IPS-20b (cell line): ENCODE measurements around the gene A4GALT.
"Not testable (repeated sequence)": the region's sequence is repeated elsewhere in the genome, so short reads cannot be mapped to it uniquely, and the experiment has no call there.

Source experiments
- H3K27ac ChIP-seq: one replicate; pipeline ENCODE4 v1.5.1; 2013; ENCODE audit warnings: low read length
- H3K27me3 ChIP-seq: 2 replicates; pipeline ENCODE4 v1.6.1; 2013; ENCODE audit warnings: mild to moderate bottlenecking, low read length, inconsistent platforms; ENCODE audit not compliant: insufficient read depth
- H3K36me3 ChIP-seq: 2 replicates; pipeline ENCODE4 v1.6.1; 2013; ENCODE audit warnings: low read depth, mild to moderate bottlenecking, inconsistent platforms, low read length, moderate library complexity; ENCODE audit not compliant: insufficient read depth
- H3K4me1 ChIP-seq: 2 replicates; pipeline ENCODE4 v1.6.1; 2013; ENCODE audit warnings: mild to moderate bottlenecking, control low read depth, inconsistent platforms, low read length, moderate library complexity; ENCODE audit not compliant: insufficient read depth
- H3K4me3 ChIP-seq: 2 replicates; pipeline ENCODE4 v1.5.1; 2013; ENCODE audit warnings: mild to moderate bottlenecking, low read length, inconsistent platforms
- H3K9ac ChIP-seq: 2 replicates; pipeline ENCODE4 v1.6.1; 2013; ENCODE audit warnings: low read depth, mild to moderate bottlenecking, inconsistent platforms, low read length, moderate library complexity
- H3K9me3 ChIP-seq: 2 replicates; pipeline ENCODE4 v1.6.1; 2013; ENCODE audit warnings: mild to moderate bottlenecking, low read depth, low read length, inconsistent platforms; ENCODE audit not compliant: insufficient read depth

Gene A4GALT

GRCh38 chr22:42673898-42674401, 46.7 kb downstream of the A4GALT start:
- Histone ChIP-seq H3K27ac (no peak overlapping the region), H3K36me3 (no peaks in the 10 kb centered on the region), H3K27me3 (no peaks in the 10 kb centered on the region), H3K9me3 (peaks cover 8% of the 10 kb centered on the region; the same call in 1 of the 2 replicates), H3K9ac (no peak overlapping the region), H3K4me3 (no peak overlapping the region), H3K4me1 (no peaks in the 10 kb centered on the region)

- not testable (repeated sequence) for H3K4me1 ChIP-seq, H3K9ac ChIP-seq, H3K27ac ChIP-seq, H3K9me3 ChIP-seq, H3K27me3 ChIP-seq, H3K4me3 ChIP-seq, H3K36me3 ChIP-seq
These were observed 47.6 kb downstream of the A4GALT start for GRCh38 chr22:42673071-42673470.

GRCh38 chr22:42670921-42671709, 49.6 kb downstream of the A4GALT start:
- Histone ChIP-seq H3K9me3 (no peaks in the 10 kb centered on the region), H3K27me3 (no peaks in the 10 kb centered on the region), H3K27ac (no peak overlapping the region), H3K36me3 (no peaks in the 10 kb centered on the region), H3K4me1 (no peaks in the 10 kb centered on the region), H3K4me3 (no peak overlapping the region), H3K9ac (no peak overlapping the region)

- Histone ChIP-seq H3K27me3 (no peaks in the 10 kb centered on the region), H3K4me3 (no peak overlapping the region), H3K9me3 (no peaks in the 10 kb centered on the region), H3K27ac (no peak overlapping the region), H3K4me1 (no peaks in the 10 kb centered on the region), H3K36me3 (no peaks in the 10 kb centered on the region), H3K9ac (no peak overlapping the region)
These were observed 50.6 kb downstream of the A4GALT start for GRCh38 chr22:42670046-42670445.

GRCh38 chr22:42666393-42666792, 54.3 kb downstream of the A4GALT start:
- H3K27me3 ChIP-seq, result peaks cover 16% of the 10 kb centered on the region
- H3K36me3 ChIP-seq, H3K9me3 ChIP-seq, H3K9ac ChIP-seq, H3K4me3 ChIP-seq, H3K4me1 ChIP-seq, H3K27ac ChIP-seq: not testable (repeated sequence)

- Histone ChIP-seq H3K4me3 (no peak overlapping the region), H3K36me3 (no peaks in the 10 kb centered on the region), H3K9ac (no peak overlapping the region), H3K27me3 (peaks cover 16% of the 10 kb centered on the region), H3K9me3 (no peaks in the 10 kb centered on the region), H3K4me1 (no peaks in the 10 kb centered on the region), H3K27ac (no peak overlapping the region)
These were observed 55.5 kb downstream of the A4GALT start for GRCh38 chr22:42664976-42665831.

GRCh38 chr22:42661985-42662831, 58.5 kb downstream of the A4GALT start:
- Histone ChIP-seq H3K36me3 (no peaks in the 10 kb centered on the region), H3K4me3 (peak overlapping the region; percentile 75), H3K9me3 (no peaks in the 10 kb centered on the region), H3K9ac (peak overlapping the region; percentile 51; the same call in 1 of the 2 replicates), H3K27me3 (peaks cover 16% of the 10 kb centered on the region), H3K27ac (no peak overlapping the region), H3K4me1 (no peaks in the 10 kb centered on the region)

- H3K4me3 ChIP-seq, result no peak overlapping the region
- H3K4me1 ChIP-seq, result no peaks in the 10 kb centered on the region
- H3K27ac ChIP-seq, result no peak overlapping the region
- no peak overlapping the region for H3K9ac ChIP-seq
- H3K9me3 ChIP-seq, result no peaks in the 10 kb centered on the region
- H3K36me3 ChIP-seq, result no peaks in the 10 kb centered on the region
- no peaks in the 10 kb centered on the region for H3K27me3 ChIP-seq
These were observed 64.1 kb downstream of the A4GALT start for GRCh38 chr22:42656578-42656977.

- Histone ChIP-seq H3K36me3 (no peaks in the 10 kb centered on the region), H3K27ac (no peak overlapping the region), H3K4me1 (no peaks in the 10 kb centered on the region), H3K9me3 (no peaks in the 10 kb centered on the region), H3K9ac (no peak overlapping the region), H3K4me3 (no peak overlapping the region), H3K27me3 (no peaks in the 10 kb centered on the region)
These were observed 65.0 kb downstream of the A4GALT start for GRCh38 chr22:42655693-42656092.

GRCh38 chr22:42654436-42655073, 66.1 kb downstream of the A4GALT start:
- Histone ChIP-seq H3K4me3 (no peak overlapping the region), H3K4me1 (no peaks in the 10 kb centered on the region), H3K9me3 (no peaks in the 10 kb centered on the region), H3K27ac (no peak overlapping the region), H3K9ac (no peak overlapping the region), H3K27me3 (no peaks in the 10 kb centered on the region), H3K36me3 (no peaks in the 10 kb centered on the region)

- no peak overlapping the region for H3K27ac ChIP-seq
- no peak overlapping the region for H3K9ac ChIP-seq
- H3K9me3 ChIP-seq, result no peaks in the 10 kb centered on the region
- no peaks in the 10 kb centered on the region for H3K36me3 ChIP-seq
- no peak overlapping the region for H3K4me3 ChIP-seq
- no peaks in the 10 kb centered on the region for H3K4me1 ChIP-seq
- H3K27me3 ChIP-seq, result no peaks in the 10 kb centered on the region
These were observed 66.7 kb downstream of the A4GALT start for GRCh38 chr22:42653999-42654398.
